AG09319 (cell line): ENCODE data around the gene S100A3.
"Not testable (repeated sequence)": the region's sequence is repeated elsewhere in the genome, so short reads cannot be mapped to it uniquely, and the experiment has no call there.

ENCODE experiments used
- DNase-seq: peaks from one replicate; pipeline ENCODE4 v3.0.0-alpha.2; 2010; ENCODE audit warnings: low read depth; ENCODE audit errors: extremely low read depth
- TF ChIP-seq, protein P1 (sequence below): IDR thresholded peaks from 2 replicates; pipeline ENCODE4 v1.5.1; 2011; ENCODE audit warnings: low read depth, mild to moderate bottlenecking, inconsistent platforms, low read length, moderate library complexity

S100A3 gene

DNA sequence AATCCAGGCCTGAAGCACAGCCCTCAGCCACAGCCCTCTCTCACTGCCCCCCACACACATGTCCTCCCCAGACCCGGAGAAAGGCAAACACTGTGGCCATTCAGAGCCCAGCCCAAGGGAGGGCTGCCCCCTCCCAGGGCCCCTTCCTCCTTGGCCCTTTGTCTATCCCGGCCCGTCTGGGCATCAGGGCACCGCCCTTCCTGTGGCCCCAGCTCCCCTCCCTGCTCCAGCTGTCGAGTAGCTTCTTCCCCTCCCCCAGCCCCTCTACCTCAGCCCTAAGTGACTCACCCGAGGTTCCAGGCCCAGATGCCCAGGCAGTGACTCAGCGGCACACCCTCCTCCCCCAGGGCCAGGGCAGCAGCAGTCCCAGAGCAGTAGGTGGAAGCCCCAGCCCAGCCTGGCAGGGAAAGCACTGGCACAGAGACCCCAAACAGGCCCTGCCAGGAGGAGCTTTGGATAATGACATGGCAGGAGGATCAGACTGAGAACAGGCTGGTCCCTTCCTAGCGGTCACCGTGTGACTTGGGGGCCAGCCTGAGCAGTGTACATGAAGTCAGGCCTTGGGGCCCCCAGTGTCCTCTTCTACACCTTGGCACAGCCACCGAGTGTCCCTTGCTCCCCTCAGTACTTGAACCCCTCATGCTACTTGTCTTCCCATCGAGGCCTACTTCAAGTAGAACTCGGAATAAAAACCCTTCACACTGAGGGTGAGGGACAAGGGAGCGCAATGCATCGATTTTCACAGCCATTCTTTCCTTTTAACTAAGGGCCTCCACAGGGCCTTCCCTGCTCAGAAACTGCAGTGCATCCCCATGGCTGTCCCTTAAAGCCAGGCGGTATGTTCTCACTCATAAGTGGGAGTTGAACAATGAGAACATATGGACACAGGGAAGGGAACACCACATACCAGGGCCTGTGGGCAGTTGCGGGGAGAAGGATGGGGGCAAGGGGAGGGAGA, 17.6 kb upstream of the S100A3 start:
- DNase-seq = peak; percentile 98
- TF ChIP-seq, protein P1, sequence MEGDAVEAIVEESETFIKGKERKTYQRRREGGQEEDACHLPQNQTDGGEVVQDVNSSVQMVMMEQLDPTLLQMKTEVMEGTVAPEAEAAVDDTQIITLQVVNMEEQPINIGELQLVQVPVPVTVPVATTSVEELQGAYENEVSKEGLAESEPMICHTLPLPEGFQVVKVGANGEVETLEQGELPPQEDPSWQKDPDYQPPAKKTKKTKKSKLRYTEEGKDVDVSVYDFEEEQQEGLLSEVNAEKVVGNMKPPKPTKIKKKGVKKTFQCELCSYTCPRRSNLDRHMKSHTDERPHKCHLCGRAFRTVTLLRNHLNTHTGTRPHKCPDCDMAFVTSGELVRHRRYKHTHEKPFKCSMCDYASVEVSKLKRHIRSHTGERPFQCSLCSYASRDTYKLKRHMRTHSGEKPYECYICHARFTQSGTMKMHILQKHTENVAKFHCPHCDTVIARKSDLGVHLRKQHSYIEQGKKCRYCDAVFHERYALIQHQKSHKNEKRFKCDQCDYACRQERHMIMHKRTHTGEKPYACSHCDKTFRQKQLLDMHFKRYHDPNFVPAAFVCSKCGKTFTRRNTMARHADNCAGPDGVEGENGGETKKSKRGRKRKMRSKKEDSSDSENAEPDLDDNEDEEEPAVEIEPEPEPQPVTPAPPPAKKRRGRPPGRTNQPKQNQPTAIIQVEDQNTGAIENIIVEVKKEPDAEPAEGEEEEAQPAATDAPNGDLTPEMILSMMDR = no peak

DNA sequence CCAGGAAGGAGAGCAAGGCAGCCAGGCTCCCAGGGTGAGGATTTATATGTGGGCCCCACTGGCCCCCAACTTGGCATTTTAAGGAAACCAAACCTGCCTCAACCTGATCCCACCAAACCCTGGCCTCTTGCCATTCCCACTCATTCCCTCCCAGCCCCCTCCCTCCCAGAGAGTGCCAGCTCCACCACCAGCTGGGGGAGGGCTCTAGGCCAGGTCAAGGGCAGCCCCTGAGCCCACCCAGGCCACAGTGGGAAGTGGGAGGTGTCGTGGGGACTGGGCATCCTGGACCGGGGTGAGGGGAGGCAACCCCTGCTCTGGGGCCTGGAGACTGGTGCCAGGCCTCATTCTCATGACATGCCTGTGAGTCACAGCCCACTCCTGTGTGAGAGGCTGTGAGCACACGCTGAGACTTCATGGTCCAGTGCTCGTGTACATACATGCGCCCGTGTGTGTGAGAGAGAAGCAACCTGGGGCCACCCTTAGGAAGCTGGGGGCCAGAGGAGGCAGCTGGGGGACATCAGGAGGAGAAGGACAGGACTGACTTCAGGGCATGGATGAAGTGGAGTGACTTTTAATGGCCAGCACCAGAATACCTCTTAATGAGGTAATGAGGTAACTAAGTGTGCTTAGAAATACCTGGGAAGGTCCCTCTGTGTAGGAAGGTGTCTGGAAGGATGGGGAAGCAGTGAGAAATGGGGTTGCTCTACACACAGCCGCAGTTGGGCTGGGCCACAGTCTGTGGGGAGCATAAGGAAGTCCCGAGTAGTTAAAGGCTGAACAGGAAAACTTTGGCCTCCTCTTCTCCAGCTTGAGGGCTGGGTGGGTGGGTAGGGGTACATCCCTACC, 16.7 kb upstream of the S100A3 start, which contains the start of gene S100A2:
Gene S100A2, minus strand, starts transcription at position 316 of the 846 bp plus-strand sequence. CDS start 1,967 bp downstream, outside the sequence.
- peak; percentile 82 for DNase-seq
- TF ChIP-seq, protein P1 = no peak

DNA sequence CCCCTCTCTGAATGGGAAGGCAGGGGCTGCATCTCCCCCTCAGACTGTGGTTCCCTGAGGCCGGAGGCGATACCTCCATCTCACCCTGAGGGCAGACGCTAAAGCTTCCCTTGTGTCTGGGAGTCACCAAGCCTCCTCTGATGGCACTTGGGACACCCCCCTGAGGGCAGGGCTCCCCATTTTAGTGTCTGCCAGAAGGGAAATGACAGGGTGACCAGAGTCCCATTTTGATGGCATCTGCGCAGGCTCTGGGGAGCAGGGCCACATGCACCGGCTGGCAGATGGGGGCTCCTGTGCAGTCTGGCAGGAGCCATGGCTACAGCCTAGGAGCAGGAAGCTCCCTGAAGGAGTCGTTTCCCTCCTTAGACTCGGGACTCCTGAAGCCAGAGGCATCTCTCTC, 14.9 kb upstream of the S100A3 start:
- TF ChIP-seq, protein P1 = no peak
- DNase-seq = no peak

DNA sequence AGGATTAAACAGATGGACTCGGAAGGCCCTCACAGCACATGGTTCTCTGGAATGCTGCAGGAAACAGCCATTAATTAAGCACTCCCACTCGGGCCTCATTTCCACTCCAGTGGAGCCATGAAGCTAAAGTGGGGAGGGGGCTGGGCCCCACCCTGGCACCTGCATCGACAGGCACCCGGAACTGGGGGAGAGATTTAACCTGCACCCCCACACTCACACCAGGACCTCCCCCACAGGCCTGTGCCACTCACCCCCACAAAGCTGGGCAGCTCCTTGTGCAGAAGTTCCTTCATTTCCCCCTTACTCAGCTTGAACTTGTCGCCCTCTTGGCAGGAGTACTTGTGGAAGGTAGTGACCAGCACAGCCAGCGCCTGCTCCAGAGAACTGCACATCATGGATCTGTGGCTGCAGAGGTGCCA, 14.4 kb upstream of the S100A3 start:
- TF ChIP-seq, protein P1 = no peak
- DNase-seq = no peak

DNA sequence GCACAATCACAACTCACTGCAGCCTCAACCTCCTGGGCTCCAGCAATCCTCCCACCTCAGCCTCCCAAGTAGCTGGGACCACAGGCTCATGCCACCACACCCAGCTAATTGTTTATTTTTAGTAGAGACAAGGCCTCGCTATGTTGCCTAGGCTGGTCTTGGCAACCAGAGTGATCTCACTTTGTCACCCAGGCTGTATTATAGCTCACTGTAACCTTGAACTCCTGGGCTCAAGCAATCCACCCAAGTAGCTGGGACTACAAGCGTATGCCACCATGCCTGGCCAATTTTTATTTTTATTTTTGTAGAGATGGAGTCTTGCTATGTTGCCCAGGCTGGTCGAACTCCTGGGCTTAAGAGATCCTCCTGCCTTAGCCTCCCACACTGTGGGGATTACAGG, 13.0 kb upstream of the S100A3 start:
- DNase-seq = not testable (repeated sequence)

DNA sequence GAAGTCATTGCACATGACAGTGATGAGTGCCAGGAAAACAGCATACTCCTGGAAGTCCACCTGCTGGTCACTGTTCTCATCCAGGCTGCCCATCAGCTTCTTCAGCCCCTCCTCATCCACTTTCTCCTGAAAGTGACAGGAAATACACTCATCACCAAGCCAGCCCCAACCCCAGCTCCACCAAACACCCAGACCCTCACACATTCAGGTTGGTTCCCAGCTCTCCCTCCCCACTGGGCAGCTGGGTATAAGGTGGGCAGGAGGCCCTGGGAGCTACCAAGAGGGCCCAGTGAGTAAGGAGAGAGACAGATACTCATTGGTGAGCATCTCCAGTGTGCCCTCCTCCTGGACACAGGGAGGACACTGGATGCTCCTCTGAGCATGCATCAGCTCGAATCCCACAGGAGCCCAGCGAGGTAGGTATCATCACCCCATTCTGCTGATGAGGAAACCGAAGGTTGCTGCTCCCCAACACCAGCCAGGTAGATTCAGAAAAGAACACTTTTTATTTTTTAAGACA, 12.5 kb upstream of the S100A3 start:
- DNase-seq = no peak
- TF ChIP-seq, protein P1 = no peak

DNA sequence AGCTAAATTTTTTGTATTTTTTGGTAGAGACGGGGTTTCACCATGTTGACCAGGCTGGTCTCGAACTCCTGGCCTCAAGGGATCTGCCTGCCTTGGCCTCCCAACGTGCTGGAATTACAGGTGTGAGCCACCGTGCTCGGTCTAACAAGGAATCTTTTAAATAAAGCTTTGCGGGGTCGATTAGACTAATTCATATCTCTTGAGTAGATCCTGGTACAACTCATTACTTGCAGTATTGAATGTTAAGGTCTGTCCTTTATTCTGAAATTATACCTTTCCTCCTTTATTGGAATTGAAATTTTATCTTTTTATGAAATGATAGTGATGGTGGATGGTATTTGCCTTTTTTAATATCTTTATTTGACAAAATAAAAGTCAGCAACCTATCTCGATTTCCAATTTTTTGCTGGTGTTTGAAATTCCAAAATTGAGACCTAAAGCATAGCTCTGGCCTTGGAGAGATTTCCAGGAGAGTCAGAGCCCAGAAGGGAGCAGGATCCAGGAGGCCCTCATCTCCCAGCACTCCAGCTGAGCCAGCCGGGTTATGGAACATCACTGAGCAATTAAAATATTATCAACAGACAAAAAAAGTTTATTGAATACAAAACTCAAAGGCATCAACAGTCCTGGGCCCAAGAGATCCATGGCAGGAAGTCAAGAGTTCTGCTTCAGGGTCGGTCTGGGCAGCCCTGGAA, 11.9 kb upstream of the S100A3 start:
- TF ChIP-seq, protein P1 = no peak
- no peak for DNase-seq
